ENCODE results near the gene PYDC1. TPM values are rescaled to one million over a fixed set of nuclear protein-coding genes. Genes with fewer than 3 reads are reported as not detected.
"Not testable (repeated sequence)": the region's sequence is repeated elsewhere in the genome, so short reads cannot be mapped to it uniquely, and the experiment has no call there.

Gene PYDC1
- total and polyA plus RNA-seq, 4 donors: not detected

- no peak overlapping the region for H3K27ac ChIP-seq (ENCODE audit: low read depth in 1 of 2, low read length in 2 of 2)
- WGBS, 2 donors: 88 to 89% methylated on average over 7 of the region's 7 CpGs
- no peaks in the 10 kb centered on the region for H3K36me3 ChIP-seq (ENCODE audit: control insufficient read depth in 1 of 2, insufficient read depth in 2 of 2, low read length in 1 of 2)
- ATAC-seq (ENCODE audit: low FRiP score): no peak
- DNase-seq: no peak
- H3K4me1 ChIP-seq (ENCODE audit: control insufficient read depth in 1 of 2, insufficient read depth in 2 of 2, low read length in 2 of 2): no peaks in the 10 kb centered on the region
- no peaks in the 10 kb centered on the region for H3K9me3 ChIP-seq (ENCODE audit: control insufficient read depth, low read length)
- peaks cover 0 to 2% of the 10 kb centered on the region in 2 donors for H3K27me3 ChIP-seq (ENCODE audit: control insufficient read depth in 1 of 2, insufficient read depth in 2 of 2, low read length in 1 of 2)
- H3K4me3 ChIP-seq (ENCODE audit: low read length in 2 of 2): no peak overlapping the region
- intact Hi-C loops (cut with DNase I): no loop called here
Measured at GRCh38 chr16:31250782-31251384, 33.9 kb upstream of the PYDC1 start.

GRCh38 chr16:31248344-31248743 lies 31.4 kb upstream of the PYDC1 start:
- Histone ChIP-seq H3K36me3 (ENCODE audit: control insufficient read depth in 1 of 2, insufficient read depth in 2 of 2, low read length in 1 of 2) (no peaks in the 10 kb centered on the region), H3K9me3 (ENCODE audit: control insufficient read depth, low read length) (no peaks in the 10 kb centered on the region), H3K4me1 (ENCODE audit: control insufficient read depth in 1 of 2, insufficient read depth in 2 of 2, low read length in 2 of 2) (no peaks in the 10 kb centered on the region), H3K4me3 (ENCODE audit: low read length in 2 of 2) (no peak overlapping the region), H3K27me3 (ENCODE audit: control insufficient read depth in 1 of 2, insufficient read depth in 2 of 2, low read length in 1 of 2) (peaks cover 0 to 2% of the 10 kb centered on the region in 2 donors), H3K27ac (ENCODE audit: low read depth in 1 of 2, low read length in 2 of 2) (no peak overlapping the region)
- intact Hi-C loops (cut with DNase I): no loop called here
- DNase-seq (no peak), ATAC-seq (ENCODE audit: low FRiP score) (no peak)
- WGBS, 2 donors: 68 to 72% methylated on average over 5 of the region's 5 CpGs

GRCh38 chr16:31246296-31246695 lies 29.4 kb upstream of the PYDC1 start:
- Histone ChIP-seq H3K4me1 (ENCODE audit: control insufficient read depth in 1 of 2, insufficient read depth in 2 of 2, low read length in 2 of 2) (peaks cover 0 to 1% of the 10 kb centered on the region in 2 donors), H3K27ac (ENCODE audit: low read depth in 1 of 2, low read length in 2 of 2) (no peak overlapping the region), H3K36me3 (ENCODE audit: control insufficient read depth in 1 of 2, insufficient read depth in 2 of 2, low read length in 1 of 2) (no peaks in the 10 kb centered on the region), H3K27me3 (ENCODE audit: control insufficient read depth in 1 of 2, insufficient read depth in 2 of 2, low read length in 1 of 2) (peaks cover 0 to 2% of the 10 kb centered on the region in 2 donors), H3K4me3 (ENCODE audit: low read length in 2 of 2) (no peak overlapping the region), H3K9me3 (ENCODE audit: control insufficient read depth, low read length) (no peaks in the 10 kb centered on the region)
- intact Hi-C loops (cut with DNase I): no loop called here
- ATAC-seq (ENCODE audit: low FRiP score) (no peak), DNase-seq (no peak)
- WGBS, 2 donors: 92 to 94% methylated on average over 3 of the region's 3 CpGs

GRCh38 chr16:31245598-31245997 lies 28.7 kb upstream of the PYDC1 start:
- H3K36me3 ChIP-seq (ENCODE audit: control insufficient read depth in 1 of 2, insufficient read depth in 2 of 2, low read length in 1 of 2); H3K4me1 ChIP-seq (ENCODE audit: control insufficient read depth in 1 of 2, insufficient read depth in 2 of 2, low read length in 2 of 2); H3K27ac ChIP-seq (ENCODE audit: low read depth in 1 of 2, low read length in 2 of 2); H3K27me3 ChIP-seq (ENCODE audit: control insufficient read depth in 1 of 2, insufficient read depth in 2 of 2, low read length in 1 of 2); H3K9me3 ChIP-seq (ENCODE audit: control insufficient read depth, low read length); DNase-seq; ATAC-seq (ENCODE audit: low FRiP score); intact Hi-C loops (cut with DNase I); H3K4me3 ChIP-seq (ENCODE audit: low read length in 2 of 2): not testable (repeated sequence)
- WGBS, 2 donors: 11 to 22% methylated on average over 8 of the region's 8 CpGs

GRCh38 chr16:31243734-31244670 lies 27.1 kb upstream of the PYDC1 start:
- ATAC-seq (ENCODE audit: low FRiP score): no peak
- H3K9me3 ChIP-seq (ENCODE audit: control insufficient read depth, low read length): no peaks in the 10 kb centered on the region

GRCh38 chr16:31242206-31242605 lies 25.3 kb upstream of the PYDC1 start:
- no peak overlapping the region for H3K27ac ChIP-seq (ENCODE audit: low read depth in 1 of 2, low read length in 2 of 2)
- intact Hi-C loops (cut with DNase I): no loop called here
- no peak for DNase-seq
- peaks cover 0 to 2% of the 10 kb centered on the region in 2 donors for H3K27me3 ChIP-seq (ENCODE audit: control insufficient read depth in 1 of 2, insufficient read depth in 2 of 2, low read length in 1 of 2)
- H3K9me3 ChIP-seq (ENCODE audit: control insufficient read depth, low read length): no peaks in the 10 kb centered on the region
- no peaks in the 10 kb centered on the region for H3K36me3 ChIP-seq (ENCODE audit: control insufficient read depth in 1 of 2, insufficient read depth in 2 of 2, low read length in 1 of 2)
- peaks cover 0 to 1% of the 10 kb centered on the region in 2 donors for H3K4me1 ChIP-seq (ENCODE audit: control insufficient read depth in 1 of 2, insufficient read depth in 2 of 2, low read length in 2 of 2)
- no peak overlapping the region for H3K4me3 ChIP-seq (ENCODE audit: low read length in 2 of 2)
- WGBS, 2 donors: 43 to 45% methylated on average over 6 of the region's 6 CpGs
- no peak for ATAC-seq (ENCODE audit: low FRiP score)

More at GRCh38 chr16:31243734-31244670, 27.1 kb upstream of the PYDC1 start:
- intact Hi-C loops (cut with DNase I): no loop called here
- H3K4me3 ChIP-seq (ENCODE audit: low read length in 2 of 2): no peak overlapping the region
- WGBS, 2 donors: 70 to 71% methylated on average over 8 to 9 of the region's 9 CpGs
- peaks cover 0 to 2% of the 10 kb centered on the region in 2 donors for H3K27me3 ChIP-seq (ENCODE audit: control insufficient read depth in 1 of 2, insufficient read depth in 2 of 2, low read length in 1 of 2)
- no peak overlapping the region for H3K27ac ChIP-seq (ENCODE audit: low read depth in 1 of 2, low read length in 2 of 2)
- H3K36me3 ChIP-seq (ENCODE audit: control insufficient read depth in 1 of 2, insufficient read depth in 2 of 2, low read length in 1 of 2): no peaks in the 10 kb centered on the region
- DNase-seq: no peak
- H3K4me1 ChIP-seq (ENCODE audit: control insufficient read depth in 1 of 2, insufficient read depth in 2 of 2, low read length in 2 of 2): peaks cover 0 to 1% of the 10 kb centered on the region in 2 donors

- H3K27me3 ChIP-seq (ENCODE audit: control insufficient read depth in 1 of 2, insufficient read depth in 2 of 2, low read length in 1 of 2): no peaks in the 10 kb centered on the region
- peaks cover 0 to 1% of the 10 kb centered on the region in 2 donors for H3K4me1 ChIP-seq (ENCODE audit: control insufficient read depth in 1 of 2, insufficient read depth in 2 of 2, low read length in 2 of 2)
- intact Hi-C loops (cut with DNase I): no loop called here
- ATAC-seq (ENCODE audit: low FRiP score) (no peak), DNase-seq (no peak)
- H3K9me3 ChIP-seq (ENCODE audit: control insufficient read depth, low read length): peaks cover 2% of the 10 kb centered on the region
- no peaks in the 10 kb centered on the region for H3K36me3 ChIP-seq (ENCODE audit: control insufficient read depth in 1 of 2, insufficient read depth in 2 of 2, low read length in 1 of 2)
- no peak overlapping the region for H3K27ac ChIP-seq (ENCODE audit: low read depth in 1 of 2, low read length in 2 of 2)
- 82 to 84% methylated on average over 4 of the region's 4 CpGs for WGBS, 2 donors
- no peak overlapping the region for H3K4me3 ChIP-seq (ENCODE audit: low read length in 2 of 2)
Measured at GRCh38 chr16:31238041-31238440, 21.1 kb upstream of the PYDC1 start.

GRCh38 chr16:31229501-31229900 lies 12.6 kb upstream of the PYDC1 start:
- Histone ChIP-seq H3K27me3 (ENCODE audit: control insufficient read depth in 1 of 2, insufficient read depth in 2 of 2, low read length in 1 of 2) (no peaks in the 10 kb centered on the region), H3K9me3 (ENCODE audit: control insufficient read depth, low read length) (peaks cover 2% of the 10 kb centered on the region), H3K4me3 (ENCODE audit: low read length in 2 of 2) (no peak overlapping the region), H3K36me3 (ENCODE audit: control insufficient read depth in 1 of 2, insufficient read depth in 2 of 2, low read length in 1 of 2) (no peaks in the 10 kb centered on the region), H3K4me1 (ENCODE audit: control insufficient read depth in 1 of 2, insufficient read depth in 2 of 2, low read length in 2 of 2) (no peaks in the 10 kb centered on the region), H3K27ac (ENCODE audit: low read depth in 1 of 2, low read length in 2 of 2) (no peak overlapping the region)
- no peak for ATAC-seq (ENCODE audit: low FRiP score)
- DNase-seq: no peak
- intact Hi-C loops (cut with DNase I): no loop called here
- 56 to 62% methylated on average over 10 of the region's 10 CpGs for WGBS, 2 donors

Data from aorta (tissue), 5 donors.